ENCODE data around the gene TMEM225.

DNA sequence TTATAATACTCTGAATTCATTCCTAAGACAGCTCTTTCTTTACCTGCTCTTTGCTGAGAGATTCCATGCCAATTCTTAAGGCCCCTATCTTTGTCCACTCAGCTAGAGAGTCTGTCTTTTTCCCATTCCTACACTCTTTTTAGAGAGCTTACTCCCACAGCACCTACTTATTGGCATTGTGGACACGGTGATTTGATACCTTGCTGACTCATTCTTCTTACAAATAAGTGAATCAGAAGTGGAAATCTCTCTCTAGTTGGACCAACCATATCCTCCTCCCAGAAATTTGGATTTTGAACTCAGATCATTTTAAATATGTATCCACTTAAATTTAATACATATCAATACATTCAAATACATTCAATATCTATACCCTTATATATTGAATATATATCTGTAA, 46.8 kb downstream of the TMEM225 start:
- TF ChIP-seq, protein P1, sequence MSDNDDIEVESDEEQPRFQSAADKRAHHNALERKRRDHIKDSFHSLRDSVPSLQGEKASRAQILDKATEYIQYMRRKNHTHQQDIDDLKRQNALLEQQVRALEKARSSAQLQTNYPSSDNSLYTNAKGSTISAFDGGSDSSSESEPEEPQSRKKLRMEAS (CRISPR knock-in tag; IDR thresholded peaks at IDR 0.05): no peak
- TF ChIP-seq ZNF311 (CRISPR knock-in tag; IDR thresholded peaks at IDR 0.05): no peak
